ENCODE results near the gene OTOS. TPM values are rescaled to one million over a fixed set of nuclear protein-coding genes. Genes with fewer than 3 reads are reported as not detected.

OTOS gene
- total RNA-seq, 1 donor from 2014 or later, result not detected

GRCh38 chr2:240162939-240163714 lies 22.7 kb upstream of the OTOS start:
- Histone ChIP-seq H4K20me1 (ENCODE audit: insufficient read depth, low read length) (no peaks in the 10 kb centered on the region), H2AFZ (ENCODE audit: low read depth, low read length) (no peak overlapping the region), H3K4me3 (ENCODE audit: insufficient read depth, low read depth, low read length) (no peak overlapping the region), H3K27ac (ENCODE audit: low read depth, low read length) (no peak overlapping the region), H3K36me3 (ENCODE audit: insufficient read depth, low read length) (no peaks in the 10 kb centered on the region), H3K79me2 (ENCODE audit: insufficient read depth, low read length) (no peaks in the 10 kb centered on the region), H3K9ac (ENCODE audit: low read length) (no peak overlapping the region), H3K4me1 (ENCODE audit: insufficient read depth, low read length) (no peaks in the 10 kb centered on the region), H3K27me3 (ENCODE audit: insufficient read depth, low read length) (peaks cover 4% of the 10 kb centered on the region), H3K9me3 (ENCODE audit: insufficient read depth, low read depth, low read length) (no peaks in the 10 kb centered on the region), H3K4me2 (ENCODE audit: low read length) (no peak overlapping the region)
- TF ChIP-seq EZH2 (IDR thresholded peaks at IDR 0.05; ENCODE audit: insufficient read depth, low read length) (no peak), CTCF (IDR thresholded peaks at IDR 0.05; ENCODE audit: insufficient read depth, low read depth, low read length) (no peak)
- Mint-ChIP-seq H3K4me3 (ENCODE audit: unreplicated experiment) (no peak overlapping the region), H3K4me1 (ENCODE audit: low read depth, unreplicated experiment) (no peaks in the 10 kb centered on the region), H3K36me3 (ENCODE audit: low read depth, unreplicated experiment) (no peaks in the 10 kb centered on the region), H3K27me3 (ENCODE audit: low read depth, unreplicated experiment) (peaks cover 49% of the 10 kb centered on the region), H3K9me3 (ENCODE audit: unreplicated experiment) (peaks cover 6% of the 10 kb centered on the region), H3K27ac (ENCODE audit: unreplicated experiment) (no peak overlapping the region)
- DNase-seq (ENCODE audit: low read depth) (no peak), FAIRE-seq (no peak)

GRCh38 chr2:240162531-240162930 lies 22.1 kb upstream of the OTOS start:
- no peak overlapping the region for H3K27ac Mint-ChIP-seq (ENCODE audit: unreplicated experiment)
- no peak overlapping the region for H3K4me3 Mint-ChIP-seq (ENCODE audit: unreplicated experiment)
- H2AFZ ChIP-seq (ENCODE audit: low read depth, low read length), result no peak overlapping the region
- H3K27ac ChIP-seq (ENCODE audit: low read depth, low read length), result no peak overlapping the region
- no peaks in the 10 kb centered on the region for H4K20me1 ChIP-seq (ENCODE audit: insufficient read depth, low read length)
- H3K27me3 Mint-ChIP-seq (ENCODE audit: low read depth, unreplicated experiment), result peaks cover 49% of the 10 kb centered on the region
- no peak for TF ChIP-seq EZH2 (IDR thresholded peaks at IDR 0.05; ENCODE audit: insufficient read depth, low read length)
- FAIRE-seq (no peak), DNase-seq (ENCODE audit: low read depth) (no peak)
- H3K36me3 Mint-ChIP-seq (ENCODE audit: low read depth, unreplicated experiment), result no peaks in the 10 kb centered on the region
- H3K27me3 ChIP-seq (ENCODE audit: insufficient read depth, low read length), result peaks cover 4% of the 10 kb centered on the region
- H3K4me2 ChIP-seq (ENCODE audit: low read length), result no peak overlapping the region
- no peaks in the 10 kb centered on the region for H3K4me1 ChIP-seq (ENCODE audit: insufficient read depth, low read length)
- H3K36me3 ChIP-seq (ENCODE audit: insufficient read depth, low read length), result no peaks in the 10 kb centered on the region
- no peaks in the 10 kb centered on the region for H3K4me1 Mint-ChIP-seq (ENCODE audit: low read depth, unreplicated experiment)
- no peak overlapping the region for H3K9ac ChIP-seq (ENCODE audit: low read length)
- H3K9me3 ChIP-seq (ENCODE audit: insufficient read depth, low read depth, low read length), result no peaks in the 10 kb centered on the region
- H3K9me3 Mint-ChIP-seq (ENCODE audit: unreplicated experiment), result peaks cover 6% of the 10 kb centered on the region
- H3K79me2 ChIP-seq (ENCODE audit: insufficient read depth, low read length), result no peaks in the 10 kb centered on the region
- H3K4me3 ChIP-seq (ENCODE audit: insufficient read depth, low read depth, low read length), result no peak overlapping the region

GRCh38 chr2:240162032-240162431 lies 21.6 kb upstream of the OTOS start:
- H3K4me3 Mint-ChIP-seq (ENCODE audit: unreplicated experiment), result no peak overlapping the region
- no peaks in the 10 kb centered on the region for H3K4me1 Mint-ChIP-seq (ENCODE audit: low read depth, unreplicated experiment)
- no peak overlapping the region for H3K27ac Mint-ChIP-seq (ENCODE audit: unreplicated experiment)
- TF ChIP-seq CTCF (IDR thresholded peaks at IDR 0.05; ENCODE audit: insufficient read depth, low read depth, low read length) (no peak), EZH2 (IDR thresholded peaks at IDR 0.05; ENCODE audit: insufficient read depth, low read length) (no peak)
- H3K36me3 ChIP-seq (ENCODE audit: insufficient read depth, low read length), result no peaks in the 10 kb centered on the region
- no peaks in the 10 kb centered on the region for H3K9me3 ChIP-seq (ENCODE audit: insufficient read depth, low read depth, low read length)
- no peaks in the 10 kb centered on the region for H3K36me3 Mint-ChIP-seq (ENCODE audit: low read depth, unreplicated experiment)
- DNase-seq (ENCODE audit: low read depth) (no peak), FAIRE-seq (no peak)
- no peak overlapping the region for H3K4me2 ChIP-seq (ENCODE audit: low read length)
- H2AFZ ChIP-seq (ENCODE audit: low read depth, low read length), result no peak overlapping the region
- H3K27me3 ChIP-seq (ENCODE audit: insufficient read depth, low read length), result peaks cover 4% of the 10 kb centered on the region
- no peak overlapping the region for H3K9ac ChIP-seq (ENCODE audit: low read length)
- H3K79me2 ChIP-seq (ENCODE audit: insufficient read depth, low read length), result no peaks in the 10 kb centered on the region
- H3K9me3 Mint-ChIP-seq (ENCODE audit: unreplicated experiment), result peaks cover 6% of the 10 kb centered on the region
- no peak overlapping the region for H3K4me3 ChIP-seq (ENCODE audit: insufficient read depth, low read depth, low read length)
- no peak overlapping the region for H3K27ac ChIP-seq (ENCODE audit: low read depth, low read length)
- H3K4me1 ChIP-seq (ENCODE audit: insufficient read depth, low read length), result no peaks in the 10 kb centered on the region
- peaks cover 51% of the 10 kb centered on the region for H3K27me3 Mint-ChIP-seq (ENCODE audit: low read depth, unreplicated experiment)
- H4K20me1 ChIP-seq (ENCODE audit: insufficient read depth, low read length), result no peaks in the 10 kb centered on the region
